PC-9 (cell line): ENCODE results near the gene PROZ.

Source experiments
- EZH2 ChIP-seq: fragments of 200-600 bp; sonication (generic); IDR thresholded peaks from 2 replicates; pipeline ENCODE4 v1.8.0; 2017; ENCODE audit warnings: antibody characterized with exemption, low read depth
- TF ChIP-seq, protein P1 (sequence below): fragments of 200-600 bp; sonication (generic); conservative IDR thresholded peaks from 2 replicates; pipeline ENCODE4 v1.6.1; 2017; ENCODE audit warnings: mixed run types, antibody characterized with exemption, mild to moderate bottlenecking, moderate library complexity

GRCh38 chr13:113157206-113157928 lies 1.1 kb upstream of the PROZ start:
- TF ChIP-seq, protein P1, sequence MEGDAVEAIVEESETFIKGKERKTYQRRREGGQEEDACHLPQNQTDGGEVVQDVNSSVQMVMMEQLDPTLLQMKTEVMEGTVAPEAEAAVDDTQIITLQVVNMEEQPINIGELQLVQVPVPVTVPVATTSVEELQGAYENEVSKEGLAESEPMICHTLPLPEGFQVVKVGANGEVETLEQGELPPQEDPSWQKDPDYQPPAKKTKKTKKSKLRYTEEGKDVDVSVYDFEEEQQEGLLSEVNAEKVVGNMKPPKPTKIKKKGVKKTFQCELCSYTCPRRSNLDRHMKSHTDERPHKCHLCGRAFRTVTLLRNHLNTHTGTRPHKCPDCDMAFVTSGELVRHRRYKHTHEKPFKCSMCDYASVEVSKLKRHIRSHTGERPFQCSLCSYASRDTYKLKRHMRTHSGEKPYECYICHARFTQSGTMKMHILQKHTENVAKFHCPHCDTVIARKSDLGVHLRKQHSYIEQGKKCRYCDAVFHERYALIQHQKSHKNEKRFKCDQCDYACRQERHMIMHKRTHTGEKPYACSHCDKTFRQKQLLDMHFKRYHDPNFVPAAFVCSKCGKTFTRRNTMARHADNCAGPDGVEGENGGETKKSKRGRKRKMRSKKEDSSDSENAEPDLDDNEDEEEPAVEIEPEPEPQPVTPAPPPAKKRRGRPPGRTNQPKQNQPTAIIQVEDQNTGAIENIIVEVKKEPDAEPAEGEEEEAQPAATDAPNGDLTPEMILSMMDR, result no peak
- no peak for TF ChIP-seq EZH2
